Left lung (tissue), 10 donors: Measurements from ENCODE around the gene TWNK. TPM values are rescaled to one million over a fixed set of nuclear protein-coding genes. Genes with fewer than 3 reads are reported as not detected.

Source experiments
- ATAC-seq: fragments of 200-7000 bp; cut with Tn5 transposase; one replicate; pipeline ENCODE4 v1.9.1; 2020; ENCODE audit warnings: moderate library complexity
- DNase-seq, 4 donors: peaks; one replicate each; pipeline ENCODE4 v3.0.0-alpha.2; 2013 to 2020
- H3K27ac ChIP-seq, 2 donors: fragments of 200-600 bp; sonication (generic) in 1 of 2; one replicate each; pipeline versions ENCODE4 v1.5.0 to v1.8.0; 2020 to 2021
- H3K27me3 ChIP-seq, 2 donors: fragments of 200-600 bp; sonication (generic) in 1 of 2; one replicate each; pipeline versions ENCODE4 v1.5.0 to v1.8.0; 2020 to 2021
- H3K36me3 ChIP-seq, 2 donors: fragments of 200-600 bp; sonication (generic) in 1 of 2; one replicate each; pipeline versions ENCODE4 v1.5.0 to v1.8.0; 2020 to 2021
- H3K4me1 ChIP-seq, 2 donors: fragments of 200-600 bp; one replicate each; pipeline ENCODE4 v1.8.0; 2021
- H3K4me3 ChIP-seq, 2 donors: fragments of 200-600 bp; sonication (generic) in 1 of 2; one replicate each; pipeline versions ENCODE4 v1.5.0 to v1.8.0; 2020 to 2021; ENCODE audit warnings: mild to moderate bottlenecking in 1 of 2
- H3K9me3 ChIP-seq, 2 donors: fragments of 200-600 bp; sonication (generic) in 1 of 2; one replicate each; pipeline versions ENCODE4 v1.5.0 to v1.8.0; 2020 to 2021
- intact Hi-C, 2 donors: fragments of 100-400 bp; cut with DNase I; formaldehyde crosslinking; loops; one replicate each; pipeline versions ENCODE4 v1.11.2 to v1.14.2; 2022
- polyA plus RNA-seq, 6 donors: library from polyadenylated mRNA; unstranded; fragments of 120-200 nt; gene quantifications; one replicate each; pipeline ENCODE4 v1.2.1, GENCODE V29; 2013; ENCODE audit not compliant: insufficient read length in 6 of 6
- total RNA-seq, 2 donors: library from RNA; stranded (reverse); fragmentation: NEBNext Ultra II Directional; extraction: Animal tissue kit (Norgen Biotek cat#: 25700); gene quantifications; one replicate each; pipeline ENCODE4 v1.2.1, GENCODE V29; 2021
- TF ChIP-seq, protein P1 (sequence below), 2 donors: fragments of 200-600 bp; sonication (generic) in 1 of 2; IDR thresholded peaks; one replicate each; pipeline versions ENCODE4 v1.5.0 to v1.8.0; 2021; ENCODE audit warnings: antibody characterized with exemption in 2 of 2
- donor health status: DM: no; HTN: yes; CAD: no.
- donor health status: DM: no; HTN: no; CAD: no.

TWNK gene
- total and polyA plus RNA-seq, 8 donors: 3.4 to 12.5 (median 10.3) TPM

DNA sequence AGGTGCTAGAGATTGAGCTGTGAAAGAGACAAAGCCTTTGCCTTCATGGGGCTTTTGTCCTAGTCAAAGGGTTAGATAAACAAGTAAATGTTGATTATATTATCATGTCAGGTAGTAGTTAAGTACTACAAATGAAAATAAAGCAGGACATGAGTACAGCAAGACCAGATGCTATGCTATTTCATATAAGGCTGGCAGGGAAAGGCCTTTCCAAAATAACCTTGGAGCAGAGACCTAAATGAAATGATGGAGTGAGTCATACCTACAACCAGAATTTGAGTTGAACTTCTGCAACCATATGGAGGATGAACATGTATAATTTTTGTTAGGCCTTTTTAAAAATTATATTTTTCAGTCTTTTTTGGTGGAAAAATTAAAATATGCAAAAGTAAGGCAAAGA is 41.6 kb upstream of the TWNK start:
- TF ChIP-seq, protein P1, sequence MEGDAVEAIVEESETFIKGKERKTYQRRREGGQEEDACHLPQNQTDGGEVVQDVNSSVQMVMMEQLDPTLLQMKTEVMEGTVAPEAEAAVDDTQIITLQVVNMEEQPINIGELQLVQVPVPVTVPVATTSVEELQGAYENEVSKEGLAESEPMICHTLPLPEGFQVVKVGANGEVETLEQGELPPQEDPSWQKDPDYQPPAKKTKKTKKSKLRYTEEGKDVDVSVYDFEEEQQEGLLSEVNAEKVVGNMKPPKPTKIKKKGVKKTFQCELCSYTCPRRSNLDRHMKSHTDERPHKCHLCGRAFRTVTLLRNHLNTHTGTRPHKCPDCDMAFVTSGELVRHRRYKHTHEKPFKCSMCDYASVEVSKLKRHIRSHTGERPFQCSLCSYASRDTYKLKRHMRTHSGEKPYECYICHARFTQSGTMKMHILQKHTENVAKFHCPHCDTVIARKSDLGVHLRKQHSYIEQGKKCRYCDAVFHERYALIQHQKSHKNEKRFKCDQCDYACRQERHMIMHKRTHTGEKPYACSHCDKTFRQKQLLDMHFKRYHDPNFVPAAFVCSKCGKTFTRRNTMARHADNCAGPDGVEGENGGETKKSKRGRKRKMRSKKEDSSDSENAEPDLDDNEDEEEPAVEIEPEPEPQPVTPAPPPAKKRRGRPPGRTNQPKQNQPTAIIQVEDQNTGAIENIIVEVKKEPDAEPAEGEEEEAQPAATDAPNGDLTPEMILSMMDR (IDR thresholded peaks at IDR 0.05): no peak
- Histone ChIP-seq H3K27me3 (no peaks in the 10 kb centered on the region), H3K36me3 (peaks cover 5 to 100% of the 10 kb centered on the region in 2 donors), H3K4me1 (no peaks in the 10 kb centered on the region), H3K9me3 (no peaks in the 10 kb centered on the region), H3K4me3 (no peak overlapping the region), H3K27ac (no peak overlapping the region)
- intact Hi-C loops: no loop called here
- DNase-seq (no peak), ATAC-seq (no peak)

DNA sequence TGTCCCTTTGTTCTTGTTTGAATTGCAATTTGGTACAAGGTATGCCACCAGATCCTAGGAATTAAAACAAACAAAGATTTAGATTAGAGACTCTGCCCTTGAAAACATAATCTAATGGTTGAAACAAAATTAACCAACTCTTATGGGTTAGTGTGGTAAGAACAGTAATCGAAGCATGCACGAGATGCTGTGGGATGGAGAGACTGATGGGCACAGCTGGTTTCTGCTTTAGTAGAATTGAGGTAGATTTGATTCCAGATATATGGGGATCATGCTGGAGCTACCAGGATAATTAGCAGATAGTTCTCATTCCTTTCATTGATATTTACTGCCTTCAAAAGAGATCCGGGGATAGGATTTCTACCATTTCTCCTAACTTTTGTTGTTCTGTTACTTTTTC is 38.4 kb upstream of the TWNK start:
- Histone ChIP-seq H3K27me3 (no peaks in the 10 kb centered on the region), H3K9me3 (no peaks in the 10 kb centered on the region), H3K4me3 (no peak overlapping the region), H3K36me3 (peaks cover 0 to 100% of the 10 kb centered on the region in 2 donors), H3K27ac (no peak overlapping the region), H3K4me1 (no peaks in the 10 kb centered on the region)
- no peak for DNase-seq
- no peak for ATAC-seq
- intact Hi-C loops: no loop called here
- TF ChIP-seq, protein P1 (IDR thresholded peaks at IDR 0.05): no peak

DNA sequence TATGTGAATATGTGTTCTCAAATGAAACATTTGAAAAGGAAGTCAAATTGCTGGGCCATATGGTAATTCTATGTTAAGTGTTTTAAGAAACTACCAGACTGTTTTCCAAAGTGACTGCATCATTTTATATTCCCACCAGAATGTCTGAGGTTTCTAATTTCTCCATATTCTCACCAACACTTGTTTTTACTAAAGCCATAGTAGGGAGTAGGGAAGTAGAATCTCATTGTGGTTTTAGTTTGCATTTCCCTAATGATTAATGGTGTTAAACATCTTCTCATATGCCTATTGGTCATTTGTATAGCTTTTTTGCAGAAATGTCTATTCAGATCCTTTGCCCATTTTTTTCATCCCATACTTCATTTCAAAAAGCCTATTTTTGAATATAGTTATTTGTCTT is 27.1 kb upstream of the TWNK start:
- peaks cover 0 to 91% of the 10 kb centered on the region in 2 donors for H3K36me3 ChIP-seq
- ATAC-seq: no peak

DNA sequence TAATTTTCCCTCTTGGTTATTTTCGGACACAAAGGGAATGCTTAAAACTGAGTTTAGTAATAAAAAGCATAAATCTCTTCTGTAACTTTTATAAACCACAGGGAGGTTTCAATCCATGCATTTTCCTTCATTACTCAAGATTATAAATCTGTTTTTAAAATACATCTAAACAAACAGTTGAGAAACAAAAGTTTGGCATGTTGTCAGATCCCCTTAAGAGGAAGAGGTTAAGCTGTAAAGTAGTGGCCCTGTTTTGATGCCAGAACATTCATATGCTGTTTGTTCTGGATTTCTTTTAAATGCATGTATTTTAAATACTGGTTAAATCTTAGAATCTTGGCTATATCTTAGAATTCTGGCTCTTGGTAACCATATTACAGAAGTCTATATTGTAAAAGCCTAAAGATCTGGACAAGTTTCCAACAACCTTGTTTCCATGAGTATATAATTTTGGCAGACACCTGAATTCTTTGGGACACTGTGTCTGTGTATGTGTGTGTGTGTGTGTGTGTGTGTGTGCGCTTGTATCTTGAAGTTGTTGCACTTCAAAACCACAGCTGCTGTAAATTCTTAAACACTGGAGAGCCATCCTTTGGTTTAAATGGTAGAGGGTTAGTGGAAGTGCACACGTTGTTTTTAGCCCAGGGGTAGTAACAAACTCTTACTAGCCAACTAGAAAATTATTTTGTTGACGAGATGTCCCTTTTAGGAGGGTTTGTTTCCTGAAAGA is 24.8 kb upstream of the TWNK start:
- no peaks in the 10 kb centered on the region for H3K9me3 ChIP-seq
- intact Hi-C loops: no loop called here
- no peaks in the 10 kb centered on the region for H3K27me3 ChIP-seq
- H3K4me3 ChIP-seq: no peak overlapping the region
- no peaks in the 10 kb centered on the region for H3K4me1 ChIP-seq
- DNase-seq (peak in 1 of 4 donors; percentile 30), ATAC-seq (no peak)
- H3K27ac ChIP-seq: no peak overlapping the region
- H3K36me3 ChIP-seq: peaks cover 0 to 79% of the 10 kb centered on the region in 2 donors
- TF ChIP-seq, protein P1 (IDR thresholded peaks at IDR 0.05): no peak

More for the DNA sequence above, 27.1 kb upstream of the TWNK start:
- intact Hi-C loops: no loop called here
- Histone ChIP-seq H3K27ac (no peak overlapping the region), H3K4me1 (no peaks in the 10 kb centered on the region), H3K4me3 (no peak overlapping the region), H3K9me3 (no peaks in the 10 kb centered on the region), H3K27me3 (no peaks in the 10 kb centered on the region)
- TF ChIP-seq, protein P1 (IDR thresholded peaks at IDR 0.05): no peak
- no peak for DNase-seq

DNA sequence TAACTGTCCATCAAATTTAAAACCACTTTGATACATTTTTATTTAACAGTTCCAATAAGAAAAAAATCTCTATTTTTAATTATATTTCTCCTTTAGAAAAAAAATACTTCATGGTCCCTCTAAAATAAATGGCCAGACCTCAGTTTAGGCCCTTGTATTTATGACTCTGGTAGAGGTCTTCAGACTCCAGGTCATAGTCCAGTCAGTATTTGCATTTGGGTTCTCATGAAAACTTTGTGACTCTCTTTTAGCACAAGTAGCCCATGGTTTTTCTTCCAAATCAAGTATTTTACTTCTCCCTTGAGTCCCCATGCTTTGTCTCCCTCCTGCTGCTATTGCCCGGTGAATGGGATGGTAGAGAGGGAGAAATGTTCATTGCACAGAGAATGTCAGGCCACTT is 23.5 kb upstream of the TWNK start:
- peaks cover 3 to 4% of the 10 kb centered on the region in 2 donors for H3K4me1 ChIP-seq
- intact Hi-C loops: no loop called here
- peaks cover 0 to 1% of the 10 kb centered on the region in 2 donors for H3K27me3 ChIP-seq
- H3K36me3 ChIP-seq: peaks cover 0 to 66% of the 10 kb centered on the region in 2 donors
- TF ChIP-seq, protein P1 (IDR thresholded peaks at IDR 0.05): no peak
- no peak for DNase-seq
- H3K27ac ChIP-seq: no peak overlapping the region
- H3K4me3 ChIP-seq: no peak overlapping the region
- no peaks in the 10 kb centered on the region for H3K9me3 ChIP-seq
- no peak for ATAC-seq
